NCI-H2171 treated with DMSO at 0.1 percent for 48 hours (cell line): ENCODE data around the gene DPYD.
A peak's percentile ranks its signal among the peaks of the same experiment; 100 is the strongest.
"Not testable (repeated sequence)": the region's sequence is repeated elsewhere in the genome, so short reads cannot be mapped to it uniquely, and the experiment has no call there.

Source experiments
- DNase-seq: peaks from one replicate; lab custom pipeline; 2025; lab: John Stamatoyannopoulos, UW

The DPYD gene

DNA sequence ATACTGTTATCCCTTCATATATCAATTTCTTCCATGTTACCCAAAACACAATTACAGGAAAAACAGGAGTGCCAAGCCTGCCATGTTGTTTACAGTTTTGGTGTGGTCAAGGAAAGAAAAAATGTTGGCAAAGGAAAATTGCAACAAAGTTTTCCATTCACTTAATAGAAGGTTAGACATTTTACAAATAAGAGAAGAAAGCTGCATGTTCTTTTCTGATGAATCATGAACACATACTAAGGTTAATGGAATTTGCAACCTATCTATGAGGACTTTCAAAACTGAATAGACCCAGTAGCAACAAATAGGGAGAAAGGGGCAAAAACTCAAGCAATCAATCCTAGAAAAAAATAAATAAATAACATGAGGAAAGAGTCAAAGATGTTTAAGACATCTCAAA is 556.7 kb downstream of the DPYD start:
- DNase-seq: no peak

- DNase-seq: no peak
Observed at GRCh38 chr1:97356309-97356708, 564.5 kb downstream of the DPYD start.

GRCh38 chr1:97352936-97353382 is 567.9 kb downstream of the DPYD start:
- no peak for DNase-seq

GRCh38 chr1:97351846-97352245 is 569.0 kb downstream of the DPYD start:
- no peak for DNase-seq

DNA sequence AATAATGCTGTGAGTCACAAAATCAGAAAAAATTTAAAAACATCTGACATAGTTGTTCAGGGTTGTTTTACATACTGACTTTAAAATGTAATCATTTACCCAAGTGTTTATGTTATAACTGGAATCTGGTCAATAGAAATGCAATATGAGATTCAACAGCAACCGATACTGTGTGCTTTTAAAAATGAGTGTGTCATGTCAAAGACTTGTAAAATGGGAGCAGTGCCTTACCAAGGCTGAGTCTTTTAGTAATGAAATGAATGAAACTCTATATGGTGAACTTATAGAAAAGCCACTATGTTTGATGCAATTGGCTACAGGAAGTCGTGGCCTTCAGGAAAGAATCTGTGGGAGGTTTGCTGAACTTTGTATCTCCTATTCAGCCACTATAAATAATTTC is 570.2 kb downstream of the DPYD start:
- DNase-seq: no peak

GRCh38 chr1:97350241-97350640 is 570.6 kb downstream of the DPYD start:
- DNase-seq: no peak

DNA sequence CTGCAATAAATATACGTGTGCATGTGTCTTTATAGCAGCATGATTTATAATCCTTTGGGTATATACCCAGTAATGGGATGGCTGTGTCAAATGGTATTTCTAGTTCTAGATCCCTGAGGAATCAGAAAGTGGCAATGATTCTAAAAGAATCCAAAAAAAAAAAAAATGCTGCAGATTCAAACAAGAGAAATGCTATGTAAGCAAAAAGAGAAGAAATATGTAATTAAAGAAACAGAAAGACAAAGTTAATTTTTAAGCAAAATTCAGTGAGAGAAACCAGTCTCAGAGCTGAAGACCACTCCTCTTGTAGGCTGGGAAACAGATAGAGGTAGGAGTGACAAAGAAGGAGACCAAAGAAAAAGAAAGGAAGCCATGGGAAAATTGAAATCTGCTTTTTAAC is 571.0 kb downstream of the DPYD start:
- not testable (repeated sequence) for DNase-seq

DNA sequence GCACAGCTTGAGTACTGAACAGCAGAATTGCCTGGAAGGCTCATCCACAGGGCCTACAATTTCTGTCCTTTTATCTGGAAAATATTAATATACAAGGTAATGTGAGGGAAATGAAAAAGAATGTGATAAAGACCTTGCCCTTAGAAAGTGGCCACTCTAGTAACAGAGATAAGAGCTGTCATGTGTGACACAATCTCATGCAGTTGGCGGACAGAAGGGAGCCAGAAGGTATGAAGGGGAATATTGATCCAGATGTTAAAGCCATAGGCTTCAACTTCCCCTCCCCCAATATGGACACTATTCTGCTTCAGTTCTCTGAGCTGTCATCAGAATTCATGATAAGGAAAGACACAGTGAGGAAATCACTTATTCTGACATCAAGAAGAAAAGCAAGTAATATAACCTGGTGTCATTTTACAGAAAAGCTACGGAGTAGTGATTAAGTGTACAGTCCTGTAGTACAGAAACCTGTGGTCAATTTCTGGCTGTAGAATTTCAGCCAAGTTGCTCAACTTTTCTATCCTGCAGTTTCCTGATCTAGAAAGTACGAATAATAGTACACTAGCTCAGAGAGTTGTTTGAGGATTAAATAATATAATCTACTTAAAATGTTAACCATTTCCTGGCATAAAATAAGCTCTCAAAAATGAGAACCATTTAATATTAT is 572.1 kb downstream of the DPYD start:
- DNase-seq: no peak

DNA sequence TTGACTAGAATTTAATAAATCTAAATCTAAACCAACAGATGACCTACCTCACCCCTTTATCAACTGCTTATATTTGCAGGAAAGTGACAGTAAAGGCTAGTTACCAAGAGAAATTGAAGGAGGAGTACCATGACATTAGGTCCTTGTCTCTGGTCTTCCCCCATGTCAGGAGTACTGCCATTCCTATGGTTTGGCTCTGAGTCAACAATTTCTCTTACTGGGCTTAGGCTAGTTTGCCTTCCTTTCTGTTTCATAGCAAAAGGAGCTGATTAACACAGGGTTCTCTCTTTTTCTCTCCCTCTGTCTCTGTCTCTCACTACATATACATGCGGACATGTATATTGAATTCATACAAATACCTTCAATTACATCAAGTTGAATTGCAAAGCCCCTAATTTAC is 579.9 kb downstream of the DPYD start:
- DNase-seq: no peak

DNA sequence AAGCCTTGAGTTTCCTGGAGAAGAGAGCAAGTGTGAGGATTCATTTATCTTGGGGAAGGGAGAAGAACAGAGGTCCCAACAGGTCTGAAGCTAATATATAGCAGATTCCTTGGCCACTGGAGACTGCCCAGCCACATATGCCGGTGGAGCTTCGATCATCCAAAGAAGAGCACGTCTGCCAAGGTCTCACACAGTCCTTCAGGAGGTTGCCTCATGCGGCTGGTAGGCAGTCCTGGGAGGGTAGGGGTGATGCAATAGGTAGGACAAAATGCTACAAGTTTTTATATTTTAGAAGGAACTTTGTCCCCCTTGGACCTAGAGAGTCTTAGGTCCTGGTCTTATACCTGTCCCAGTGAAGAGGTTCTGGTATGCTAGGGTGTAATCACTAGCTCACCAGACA is 582.5 kb downstream of the DPYD start:
- DNase-seq: no peak

GRCh38 chr1:97337250-97338030 is 583.4 kb downstream of the DPYD start:
- DNase-seq: no peak

DNA sequence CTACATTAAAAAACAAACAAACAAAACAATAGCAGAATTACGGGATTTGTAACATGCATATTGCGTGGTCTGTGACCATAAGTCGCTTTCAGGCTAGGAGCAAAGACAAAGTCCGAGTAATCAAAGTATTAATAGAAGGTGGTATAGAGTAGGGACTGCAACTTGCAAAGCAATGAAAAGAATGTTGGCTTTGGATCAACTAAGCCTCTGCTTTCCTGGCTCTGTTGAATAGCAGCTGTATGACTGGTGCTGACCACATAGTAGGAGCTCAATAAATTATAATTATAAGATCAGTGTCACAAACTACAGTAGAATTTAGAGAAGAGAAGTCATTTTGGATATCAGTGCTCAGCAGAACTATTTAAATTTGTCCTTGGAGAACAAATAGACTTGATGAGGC is 586.4 kb downstream of the DPYD start:
- DNase-seq: no peak

- DNase-seq: no peak
Observed at GRCh38 chr1:97332716-97333115, 588.1 kb downstream of the DPYD start.

- no peak for DNase-seq
Observed at GRCh38 chr1:97331165-97331564, 589.7 kb downstream of the DPYD start.

DNA sequence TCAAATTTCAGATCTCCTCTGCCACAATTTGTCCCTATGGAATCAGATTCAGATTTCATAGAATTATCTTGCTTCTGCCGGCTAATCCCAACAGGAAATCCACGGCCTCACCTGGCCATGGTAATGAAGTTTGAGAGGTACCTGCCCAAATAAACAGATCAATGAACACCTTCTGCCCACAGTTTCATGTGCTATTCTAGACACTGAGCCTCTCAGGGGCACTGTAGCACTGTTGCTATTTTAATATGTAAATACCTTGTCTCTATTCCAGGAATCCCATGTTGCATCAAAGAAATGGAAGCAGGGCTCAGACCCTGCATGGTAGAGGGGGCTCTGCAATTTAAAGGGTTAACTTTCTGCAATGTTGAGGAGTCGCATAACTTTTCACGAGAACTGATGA is 606.1 kb downstream of the DPYD start:
- peak; percentile 57 for DNase-seq

- DNase-seq: peak; percentile 3
Observed at GRCh38 chr1:97308131-97308530, 612.7 kb downstream of the DPYD start.

- DNase-seq: no peak
Observed at GRCh38 chr1:97307568-97307967, 613.3 kb downstream of the DPYD start.

DNA sequence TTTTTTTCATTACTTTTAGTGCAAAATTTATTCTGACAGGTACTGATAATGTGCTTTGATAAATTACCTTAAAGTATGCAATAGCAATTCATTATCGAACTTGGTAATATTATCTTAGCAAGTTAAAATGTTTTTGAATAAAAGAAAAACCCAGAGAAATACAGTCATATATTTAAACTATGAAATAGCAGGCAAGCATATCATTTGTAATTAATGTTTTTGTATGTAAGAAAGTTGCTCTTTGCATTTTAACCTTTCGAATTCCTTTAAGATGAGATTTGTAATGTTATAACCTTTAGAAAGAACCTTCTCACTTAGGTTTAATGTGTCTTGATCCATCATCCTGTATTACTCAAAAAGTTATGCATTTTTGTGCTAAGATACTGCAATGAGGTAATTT is 613.7 kb downstream of the DPYD start:
- no peak for DNase-seq

DNA sequence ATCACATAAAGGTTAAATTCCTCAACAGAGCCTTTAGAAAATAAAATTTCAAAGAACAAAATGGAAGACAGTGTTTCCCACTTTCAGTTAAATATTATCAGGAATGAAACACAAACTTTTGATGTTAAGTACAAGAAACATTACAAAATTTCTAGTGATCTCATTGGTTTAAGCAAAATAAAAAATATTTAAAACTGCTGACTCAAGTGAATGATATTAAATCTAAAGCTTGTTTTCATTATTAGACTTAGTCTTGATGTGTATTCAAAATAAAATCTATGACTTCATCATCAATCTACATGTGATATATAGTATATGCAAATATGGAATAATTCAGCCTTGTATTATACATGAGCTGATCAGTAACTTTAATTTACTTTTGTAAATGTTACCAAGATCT is 614.3 kb downstream of the DPYD start:
- DNase-seq: no peak

GRCh38 chr1:97304366-97304765 is 616.5 kb downstream of the DPYD start:
- DNase-seq: no peak

DNA sequence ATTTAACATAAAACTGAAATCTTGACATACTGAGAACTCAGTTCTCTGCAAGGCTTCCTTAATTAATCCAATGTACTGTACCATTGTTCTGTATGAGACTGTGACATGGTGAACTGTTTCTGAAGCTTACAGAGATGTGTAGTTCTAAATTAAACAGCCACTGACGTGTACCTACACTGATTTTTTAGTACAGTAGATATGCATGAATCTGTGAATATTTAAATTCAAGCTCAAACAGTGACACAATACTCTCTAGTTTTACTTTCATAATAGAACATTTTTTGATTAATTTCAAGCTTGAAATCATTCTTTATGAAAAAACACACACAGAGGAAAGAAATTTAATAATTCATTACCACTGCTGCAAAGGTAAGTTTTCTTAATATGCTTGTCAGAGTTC is 621.9 kb downstream of the DPYD start:
- no peak for DNase-seq

GRCh38 chr1:97297611-97298010 is 623.2 kb downstream of the DPYD start:
- no peak for DNase-seq

DNA sequence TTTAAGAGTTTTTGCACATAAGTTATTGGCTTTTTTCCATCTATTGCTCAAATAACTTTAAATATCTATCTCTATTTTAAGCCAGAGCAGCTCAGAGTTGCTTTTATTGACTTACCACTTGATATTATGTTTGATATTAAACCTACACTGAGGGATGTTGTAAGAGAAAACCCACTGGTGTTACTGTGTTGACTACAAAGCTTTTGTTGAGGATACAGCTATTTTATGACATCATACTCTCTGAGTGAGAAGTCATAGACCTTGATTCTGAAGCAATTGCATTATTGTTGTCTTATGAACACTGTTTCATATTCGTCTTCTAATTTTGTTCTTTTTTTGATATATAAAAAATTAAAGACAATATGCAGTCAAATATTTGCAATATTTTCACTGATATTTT is 638.9 kb downstream of the DPYD start:
- DNase-seq: no peak
